GM23338 (cell line): ENCODE results near the gene SYT9. TPM values are rescaled to one million over a fixed set of nuclear protein-coding genes. Genes with fewer than 3 reads are reported as not detected.

Experiments used
- ATAC-seq: fragments of 200-7000 bp; cut with Tn5 transposase; 3 replicates; pipeline ENCODE4 v1.9.1; 2020
- DNase-seq: peaks from one replicate; pipeline ENCODE4 v3.0.0-alpha.2; 2015; ENCODE audit warnings: low spot score
- H2AFZ ChIP-seq: fragments of 200-600 bp; sonication (generic); 2 replicates; pipeline ENCODE4 v1.8.0; 2016; ENCODE audit warnings: antibody characterized with exemption, mild to moderate bottlenecking, moderate library complexity
- H3F3A ChIP-seq: fragments of 200-600 bp; sonication (generic); replicated peaks from 2 replicates; pipeline ENCODE4 v1.8.0; 2017; ENCODE audit warnings: antibody characterized with exemption, mixed run types, low read depth
- H3K27ac ChIP-seq: fragments of 200-600 bp; sonication (generic); 2 replicates; pipeline ENCODE4 v1.6.1; 2016; ENCODE audit warnings: low read depth
- H3K27me3 ChIP-seq: fragments of 200-600 bp; sonication (generic); 2 replicates; pipeline ENCODE4 v1.8.0; 2016; ENCODE audit warnings: mild to moderate bottlenecking, mixed run types, moderate library complexity; ENCODE audit not compliant: insufficient read depth
- H3K36me3 ChIP-seq: fragments of 200-600 bp; sonication (generic); 2 replicates; pipeline ENCODE4 v1.8.0; 2016; ENCODE audit warnings: mild to moderate bottlenecking; ENCODE audit not compliant: insufficient read depth
- H3K4me1 ChIP-seq: fragments of 200-600 bp; sonication (generic); 2 replicates; pipeline ENCODE4 v1.8.0; 2016; ENCODE audit warnings: mild to moderate bottlenecking, moderate library complexity; ENCODE audit not compliant: insufficient read depth
- H3K4me2 ChIP-seq: fragments of 200-600 bp; sonication (generic); 2 replicates; pipeline ENCODE4 v1.7.1; 2017; ENCODE audit warnings: mixed run types
- H3K4me3 ChIP-seq: fragments of 200-600 bp; sonication (generic); 2 replicates; pipeline ENCODE4 v1.6.1; 2016; ENCODE audit warnings: mixed run types
- H3K79me2 ChIP-seq: fragments of 200-600 bp; sonication (generic); replicated peaks from 2 replicates; pipeline ENCODE4 v1.8.0; 2017; ENCODE audit warnings: mild to moderate bottlenecking; ENCODE audit not compliant: insufficient read depth
- H3K9me2 ChIP-seq: fragments of 200-600 bp; sonication (generic); 2 replicates; pipeline ENCODE4 v1.8.0; 2017; ENCODE audit not compliant: insufficient read depth
- H4K20me1 ChIP-seq: fragments of 200-600 bp; sonication (generic); replicated peaks from 2 replicates; pipeline ENCODE4 v1.8.0; 2017; ENCODE audit warnings: mild to moderate bottlenecking; ENCODE audit not compliant: insufficient read depth
- H3K27ac Mint-ChIP-seq: 2 replicates; pipeline ENCODE4 v1.8.0; 2020; ENCODE audit warnings: inconsistent platforms, mild to moderate bottlenecking, moderate library complexity, mixed read lengths
- H3K27me3 Mint-ChIP-seq: 3 replicates; pipeline ENCODE4 v1.8.0; 2022; ENCODE audit warnings: low read depth, mild to moderate bottlenecking, moderate library complexity, mixed read lengths, inconsistent platforms; ENCODE audit not compliant: insufficient read depth, poor library complexity
- H3K36me3 Mint-ChIP-seq: 3 replicates; pipeline ENCODE4 v1.8.0; 2021; ENCODE audit warnings: low read depth, mild to moderate bottlenecking, inconsistent platforms, moderate library complexity, mixed read lengths
- H3K4me1 Mint-ChIP-seq: 3 replicates; pipeline ENCODE4 v1.8.0; 2020; ENCODE audit warnings: mild to moderate bottlenecking, inconsistent platforms, mixed read lengths
- H3K4me3 Mint-ChIP-seq: 3 replicates; pipeline ENCODE4 v1.8.0; 2021; ENCODE audit warnings: moderate library complexity, mild to moderate bottlenecking, inconsistent platforms, mixed read lengths
- H3K9me3 Mint-ChIP-seq: 3 replicates; pipeline ENCODE4 v1.8.0; 2020; ENCODE audit warnings: moderate library complexity, mild to moderate bottlenecking, inconsistent platforms, mixed read lengths
- CREB1 ChIP-seq: fragments of 250-450 bp; sonication (Bioruptor Pico); IDR thresholded peaks from 2 replicates; pipeline ENCODE4 v1.5.0; 2020; ENCODE audit warnings: low read depth, mild to moderate bottlenecking, moderate library complexity
- EZH2 ChIP-seq: fragments of 200-600 bp; sonication (generic); IDR thresholded peaks from one replicate; pipeline ENCODE4 v1.8.0; 2017; ENCODE audit warnings: antibody characterized with exemption, mild to moderate bottlenecking, low read depth; ENCODE audit not compliant: unreplicated experiment
- EZH2phosphoT487 ChIP-seq: fragments of 200-600 bp; sonication (generic); IDR thresholded peaks from one replicate; pipeline ENCODE4 v1.8.1; 2018; ENCODE audit warnings: antibody characterized with exemption; ENCODE audit not compliant: unreplicated experiment
- JUNB ChIP-seq: IDR thresholded peaks from one replicate; pipeline ENCODE4 v1.6.1; 2016; ENCODE audit warnings: antibody characterized with exemption; ENCODE audit not compliant: unreplicated experiment
- POLR2AphosphoS5 ChIP-seq: IDR thresholded peaks from 2 replicates; pipeline ENCODE4 v1.6.1; 2016; ENCODE audit warnings: antibody characterized with exemption, low read depth
- STAT1 ChIP-seq: IDR thresholded peaks from one replicate; pipeline ENCODE4 v1.6.1; 2016; ENCODE audit warnings: antibody characterized with exemption; ENCODE audit not compliant: unreplicated experiment
- ZNF114 ChIP-seq: fragments of 250-450 bp; sonication (Bioruptor Pico); IDR thresholded peaks from 2 replicates; pipeline ENCODE4 v1.5.0; 2020; ENCODE audit warnings: mild to moderate bottlenecking, moderate library complexity
- ZNF331 ChIP-seq: fragments of 250-450 bp; sonication (Bioruptor Pico); IDR thresholded peaks from 2 replicates; pipeline ENCODE4 v1.5.0; 2020; ENCODE audit warnings: low read depth, mild to moderate bottlenecking, moderate library complexity
- polyA plus RNA-seq: library from polyadenylated mRNA; unstranded; fragments of >200 nt; fragmentation: Nextera tagmentation; extraction: Ambion mirVana; gene quantifications from 2 replicates; pipeline ENCODE4 v1.2.1, GENCODE V29; 2016
- total RNA-seq: library from RNA; depleted of rRNA; stranded (reverse); fragments of >200 nt; shearing (Covaris generic); gene quantifications from 2 replicates; pipeline ENCODE4 v1.2.3, GENCODE V29; 2014
- TF ChIP-seq, protein P1 (sequence below): fragments of 250-450 bp; sonication (Bioruptor Pico); IDR thresholded peaks from 2 replicates; pipeline ENCODE4 v1.5.0; 2020; ENCODE audit warnings: mild to moderate bottlenecking, moderate library complexity
- TF ChIP-seq, protein P2 (sequence below), 2 experiments: fragments of 200-600 bp in 1 of 2; sonication (generic) in 1 of 2; conservative IDR thresholded peaks; 2 replicates each; pipeline versions ENCODE4 v1.5.1 to v1.6.1; 2016 to 2017; ENCODE audit warnings: antibody characterized with exemption in 2 of 2, low read depth in 2 of 2, mild to moderate bottlenecking in 2 of 2, moderate library complexity in 1 of 2
- TF ChIP-seq, protein P3 (sequence below): IDR thresholded peaks from 2 replicates; pipeline ENCODE4 v1.6.1; 2016; ENCODE audit warnings: antibody characterized with exemption

SYT9 gene
- total and polyA plus RNA-seq, 2 experiments from 2014 or later: 0.91 to 2.4 TPM

- peaks cover 9% of the 10 kb centered on the region; the same call in 1 of the 2 replicates for H3K9me2 ChIP-seq
- peaks cover 2% of the 10 kb centered on the region for H3K27me3 Mint-ChIP-seq
- H3F3A ChIP-seq: no peaks in the 10 kb centered on the region
- ATAC-seq (peak; percentile 92), DNase-seq (peak; percentile 87)
- peaks cover 12% of the 10 kb centered on the region; the same call in 2 of the 3 replicates for H3K4me1 Mint-ChIP-seq
- TF ChIP-seq JUNB: no peak
- TF ChIP-seq, protein P1, sequence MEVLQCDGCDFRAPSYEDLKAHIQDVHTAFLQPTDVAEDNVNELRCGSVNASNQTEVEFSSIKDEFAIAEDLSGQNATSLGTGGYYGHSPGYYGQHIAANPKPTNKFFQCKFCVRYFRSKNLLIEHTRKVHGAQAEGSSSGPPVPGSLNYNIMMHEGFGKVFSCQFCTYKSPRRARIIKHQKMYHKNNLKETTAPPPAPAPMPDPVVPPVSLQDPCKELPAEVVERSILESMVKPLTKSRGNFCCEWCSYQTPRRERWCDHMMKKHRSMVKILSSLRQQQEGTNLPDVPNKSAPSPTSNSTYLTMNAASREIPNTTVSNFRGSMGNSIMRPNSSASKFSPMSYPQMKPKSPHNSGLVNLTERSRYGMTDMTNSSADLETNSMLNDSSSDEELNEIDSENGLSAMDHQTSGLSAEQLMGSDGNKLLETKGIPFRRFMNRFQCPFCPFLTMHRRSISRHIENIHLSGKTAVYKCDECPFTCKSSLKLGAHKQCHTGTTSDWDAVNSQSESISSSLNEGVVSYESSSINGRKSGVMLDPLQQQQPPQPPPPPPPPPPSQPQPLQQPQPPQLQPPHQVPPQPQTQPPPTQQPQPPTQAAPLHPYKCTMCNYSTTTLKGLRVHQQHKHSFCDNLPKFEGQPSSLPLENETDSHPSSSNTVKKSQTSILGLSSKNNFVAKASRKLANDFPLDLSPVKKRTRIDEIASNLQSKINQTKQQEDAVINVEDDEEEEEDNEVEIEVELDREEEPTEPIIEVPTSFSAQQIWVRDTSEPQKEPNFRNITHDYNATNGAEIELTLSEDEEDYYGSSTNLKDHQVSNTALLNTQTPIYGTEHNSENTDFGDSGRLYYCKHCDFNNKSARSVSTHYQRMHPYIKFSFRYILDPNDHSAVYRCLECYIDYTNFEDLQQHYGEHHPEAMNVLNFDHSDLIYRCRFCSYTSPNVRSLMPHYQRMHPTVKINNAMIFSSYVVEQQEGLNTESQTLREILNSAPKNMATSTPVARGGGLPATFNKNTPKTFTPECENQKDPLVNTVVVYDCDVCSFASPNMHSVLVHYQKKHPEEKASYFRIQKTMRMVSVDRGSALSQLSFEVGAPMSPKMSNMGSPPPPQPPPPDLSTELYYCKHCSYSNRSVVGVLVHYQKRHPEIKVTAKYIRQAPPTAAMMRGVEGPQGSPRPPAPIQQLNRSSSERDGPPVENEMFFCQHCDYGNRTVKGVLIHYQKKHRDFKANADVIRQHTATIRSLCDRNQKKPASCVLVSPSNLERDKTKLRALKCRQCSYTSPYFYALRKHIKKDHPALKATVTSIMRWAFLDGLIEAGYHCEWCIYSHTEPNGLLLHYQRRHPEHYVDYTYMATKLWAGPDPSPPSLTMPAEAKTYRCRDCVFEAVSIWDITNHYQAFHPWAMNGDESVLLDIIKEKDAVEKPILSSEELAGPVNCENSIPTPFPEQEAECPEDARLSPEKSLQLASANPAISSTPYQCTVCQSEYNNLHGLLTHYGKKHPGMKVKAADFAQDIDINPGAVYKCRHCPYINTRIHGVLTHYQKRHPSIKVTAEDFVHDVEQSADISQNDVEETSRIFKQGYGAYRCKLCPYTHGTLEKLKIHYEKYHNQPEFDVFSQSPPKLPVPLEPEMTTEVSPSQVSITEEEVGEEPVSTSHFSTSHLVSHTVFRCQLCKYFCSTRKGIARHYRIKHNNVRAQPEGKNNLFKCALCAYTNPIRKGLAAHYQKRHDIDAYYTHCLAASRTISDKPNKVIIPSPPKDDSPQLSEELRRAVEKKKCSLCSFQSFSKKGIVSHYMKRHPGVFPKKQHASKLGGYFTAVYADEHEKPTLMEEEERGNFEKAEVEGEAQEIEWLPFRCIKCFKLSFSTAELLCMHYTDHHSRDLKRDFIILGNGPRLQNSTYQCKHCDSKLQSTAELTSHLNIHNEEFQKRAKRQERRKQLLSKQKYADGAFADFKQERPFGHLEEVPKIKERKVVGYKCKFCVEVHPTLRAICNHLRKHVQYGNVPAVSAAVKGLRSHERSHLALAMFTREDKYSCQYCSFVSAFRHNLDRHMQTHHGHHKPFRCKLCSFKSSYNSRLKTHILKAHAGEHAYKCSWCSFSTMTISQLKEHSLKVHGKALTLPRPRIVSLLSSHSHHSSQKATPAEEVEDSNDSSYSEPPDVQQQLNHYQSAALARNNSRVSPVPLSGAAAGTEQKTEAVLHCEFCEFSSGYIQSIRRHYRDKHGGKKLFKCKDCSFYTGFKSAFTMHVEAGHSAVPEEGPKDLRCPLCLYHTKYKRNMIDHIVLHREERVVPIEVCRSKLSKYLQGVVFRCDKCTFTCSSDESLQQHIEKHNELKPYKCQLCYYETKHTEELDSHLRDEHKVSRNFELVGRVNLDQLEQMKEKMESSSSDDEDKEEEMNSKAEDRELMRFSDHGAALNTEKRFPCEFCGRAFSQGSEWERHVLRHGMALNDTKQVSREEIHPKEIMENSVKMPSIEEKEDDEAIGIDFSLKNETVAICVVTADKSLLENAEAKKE (CRISPR knock-in tag): no peak
- TF ChIP-seq, protein P2, sequence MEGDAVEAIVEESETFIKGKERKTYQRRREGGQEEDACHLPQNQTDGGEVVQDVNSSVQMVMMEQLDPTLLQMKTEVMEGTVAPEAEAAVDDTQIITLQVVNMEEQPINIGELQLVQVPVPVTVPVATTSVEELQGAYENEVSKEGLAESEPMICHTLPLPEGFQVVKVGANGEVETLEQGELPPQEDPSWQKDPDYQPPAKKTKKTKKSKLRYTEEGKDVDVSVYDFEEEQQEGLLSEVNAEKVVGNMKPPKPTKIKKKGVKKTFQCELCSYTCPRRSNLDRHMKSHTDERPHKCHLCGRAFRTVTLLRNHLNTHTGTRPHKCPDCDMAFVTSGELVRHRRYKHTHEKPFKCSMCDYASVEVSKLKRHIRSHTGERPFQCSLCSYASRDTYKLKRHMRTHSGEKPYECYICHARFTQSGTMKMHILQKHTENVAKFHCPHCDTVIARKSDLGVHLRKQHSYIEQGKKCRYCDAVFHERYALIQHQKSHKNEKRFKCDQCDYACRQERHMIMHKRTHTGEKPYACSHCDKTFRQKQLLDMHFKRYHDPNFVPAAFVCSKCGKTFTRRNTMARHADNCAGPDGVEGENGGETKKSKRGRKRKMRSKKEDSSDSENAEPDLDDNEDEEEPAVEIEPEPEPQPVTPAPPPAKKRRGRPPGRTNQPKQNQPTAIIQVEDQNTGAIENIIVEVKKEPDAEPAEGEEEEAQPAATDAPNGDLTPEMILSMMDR (conservative IDR thresholded peaks at IDR 0.05; ENCODE audit: low read depth in 2 of 2): peak; percentile 78 to 80
- H3K79me2 ChIP-seq: no peaks in the 10 kb centered on the region
- no peaks in the 10 kb centered on the region for H3K4me1 ChIP-seq
- H3K4me3 ChIP-seq: no peak overlapping the region
- H4K20me1 ChIP-seq: no peaks in the 10 kb centered on the region; the same call in 1 of the 2 replicates
- H3K36me3 Mint-ChIP-seq: no peaks in the 10 kb centered on the region
- no peak overlapping the region for H3K4me3 Mint-ChIP-seq
- H2AFZ ChIP-seq: peak overlapping the region; percentile 79; the same call in 1 of the 2 replicates
- no peaks in the 10 kb centered on the region for H3K36me3 ChIP-seq
- H3K4me2 ChIP-seq: no peak overlapping the region
- H3K27ac Mint-ChIP-seq: no peak overlapping the region
- H3K27ac ChIP-seq: no peak overlapping the region
- no peaks in the 10 kb centered on the region for H3K9me3 Mint-ChIP-seq
- no peaks in the 10 kb centered on the region for H3K27me3 ChIP-seq
Observed at GRCh38 chr11:7353100-7353499, 101.4 kb downstream of the SYT9 start.

DNA sequence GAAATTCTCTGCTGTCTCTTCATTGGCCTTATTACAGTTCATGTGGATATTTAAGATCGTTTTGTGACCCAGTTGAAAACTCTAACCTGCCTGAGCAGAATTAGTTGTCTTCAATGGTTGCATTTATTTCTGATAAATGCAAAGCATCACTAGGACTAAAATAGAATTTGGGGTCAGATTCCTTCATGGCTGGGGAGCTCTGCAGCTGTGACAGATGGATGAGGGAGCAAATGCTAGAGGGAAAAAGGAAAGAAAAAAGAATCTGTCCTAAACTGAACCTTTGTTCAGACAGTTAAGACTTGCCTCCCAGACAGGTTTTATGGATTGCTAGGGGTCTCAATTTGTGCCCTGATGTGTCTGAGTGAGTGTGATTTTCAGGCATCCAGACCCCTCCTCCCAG is 113.0 kb downstream of the SYT9 start:
- no peak for TF ChIP-seq JUNB
- TF ChIP-seq ZNF114 (CRISPR knock-in tag): no peak
- no peak for TF ChIP-seq EZH2phosphoT487
- no peak for TF ChIP-seq POLR2AphosphoS5
- no peak for TF ChIP-seq EZH2
- TF ChIP-seq, protein P3, sequence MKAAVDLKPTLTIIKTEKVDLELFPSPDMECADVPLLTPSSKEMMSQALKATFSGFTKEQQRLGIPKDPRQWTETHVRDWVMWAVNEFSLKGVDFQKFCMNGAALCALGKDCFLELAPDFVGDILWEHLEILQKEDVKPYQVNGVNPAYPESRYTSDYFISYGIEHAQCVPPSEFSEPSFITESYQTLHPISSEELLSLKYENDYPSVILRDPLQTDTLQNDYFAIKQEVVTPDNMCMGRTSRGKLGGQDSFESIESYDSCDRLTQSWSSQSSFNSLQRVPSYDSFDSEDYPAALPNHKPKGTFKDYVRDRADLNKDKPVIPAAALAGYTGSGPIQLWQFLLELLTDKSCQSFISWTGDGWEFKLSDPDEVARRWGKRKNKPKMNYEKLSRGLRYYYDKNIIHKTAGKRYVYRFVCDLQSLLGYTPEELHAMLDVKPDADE: no peak
- TF ChIP-seq ZNF331 (CRISPR knock-in tag): no peak
- TF ChIP-seq STAT1: no peak
- TF ChIP-seq CREB1 (CRISPR knock-in tag): no peak
- Mint-ChIP-seq H3K4me3 (no peak overlapping the region), H3K4me1 (no peaks in the 10 kb centered on the region), H3K36me3 (no peaks in the 10 kb centered on the region), H3K27ac (no peak overlapping the region), H3K27me3 (peaks cover 3% of the 10 kb centered on the region), H3K9me3 (peaks cover 5% of the 10 kb centered on the region; the same call in 1 of the 3 replicates)
- Histone ChIP-seq H3K79me2 (no peaks in the 10 kb centered on the region), H3K36me3 (no peaks in the 10 kb centered on the region), H3K27ac (no peak overlapping the region), H3K9me2 (no peaks in the 10 kb centered on the region), H3F3A (no peaks in the 10 kb centered on the region), H3K4me1 (no peaks in the 10 kb centered on the region), H2AFZ (no peak overlapping the region), H3K4me2 (no peak overlapping the region), H3K27me3 (no peaks in the 10 kb centered on the region), H3K4me3 (no peak overlapping the region), H4K20me1 (no peaks in the 10 kb centered on the region)
- DNase-seq (no peak), ATAC-seq (no peak)
